Gastrocnemius medialis (tissue), 4 donors: ENCODE measurements around the gene CASKIN1.

ENCODE experiments used
- CTCF ChIP-seq, 5 experiments: fragments of 450-650 bp in 3 of 5; fragments of 200-600 bp in 2 of 5; sonication (generic) in 2 of 5; IDR thresholded peaks in 4 of 5; conservative IDR thresholded peaks in 1 of 5; 1 replicate in 4 of 5; 2 replicates in 1 of 5; pipeline ENCODE4 v1.5.1; 2016 to 2019; ENCODE audit warnings: antibody characterized with exemption in 5 of 5, mild to moderate bottlenecking in 3 of 5, moderate library complexity in 3 of 5
- POLR2A ChIP-seq, 2 donors: fragments of 450-650 bp; IDR thresholded peaks; one replicate each; pipeline ENCODE4 v1.6.1; 2017; ENCODE audit warnings: antibody characterized with exemption in 2 of 2, mild to moderate bottlenecking in 2 of 2, moderate library complexity in 2 of 2

- no peak for TF ChIP-seq CTCF (IDR thresholded peaks at IDR 0.05 in 4 of 5, conservative IDR thresholded peaks at IDR 0.05 in 1 of 5)
- TF ChIP-seq POLR2A (IDR thresholded peaks at IDR 0.05): no peak
Observed at GRCh38 chr16:2176047-2176446, 20.4 kb downstream of the CASKIN1 start.
